Adrenal gland (tissue), 12 donors: ENCODE data around the gene MIP. TPM values are rescaled to one million over a fixed set of nuclear protein-coding genes. Genes with fewer than 3 reads are reported as not detected.

Source experiments
- DNase-seq, 7 donors: peaks; one replicate each; pipeline ENCODE4 v3.0.0-alpha.2; 2019 to 2020
- H3K27ac ChIP-seq, 5 donors: fragments of 200-600 bp; sonication (generic) in 4 of 5; 1 replicate in 3 of 5; 2 replicates in 2 of 5; pipeline versions ENCODE4 v1.5.1 to v1.8.0; 2016 to 2020; ENCODE audit warnings: mild to moderate bottlenecking in 1 of 5
- H3K27me3 ChIP-seq: fragments of 200-600 bp; 2 replicates; pipeline ENCODE4 v1.8.0; 2021
- H3K36me3 ChIP-seq, 2 donors: fragments of 200-600 bp; replicated peaks in 1 of 2; 1 replicate in 1 of 2; 2 replicates in 1 of 2; pipeline versions ENCODE4 v1.5.1 to v1.8.0; 2018 to 2022
- H3K4me1 ChIP-seq, 2 donors: fragments of 200-600 bp; replicated peaks in 1 of 2; 1 replicate in 1 of 2; 2 replicates in 1 of 2; pipeline versions ENCODE4 v1.5.1 to v1.8.0; 2018 to 2021
- H3K4me3 ChIP-seq, 4 donors: fragments of 200-600 bp; sonication (generic) in 3 of 4; one replicate each; pipeline ENCODE4 v1.5.1; 2016 to 2018
- H3K9me3 ChIP-seq, 3 donors: fragments of 200-600 bp; sonication (generic) in 1 of 3; replicated peaks in 1 of 3; 1 replicate in 2 of 3; 2 replicates in 1 of 3; pipeline versions ENCODE4 v1.5.1 to v1.8.0; 2016 to 2021
- POLR2A ChIP-seq, 2 donors: fragments of 450-650 bp; IDR thresholded peaks; one replicate each; pipeline ENCODE4 v1.6.1; 2017; ENCODE audit warnings: antibody characterized with exemption in 2 of 2, mild to moderate bottlenecking in 2 of 2, moderate library complexity in 1 of 2
- WGBS, 4 donors: extraction: QIAGEN DNeasy Blood & Tissue Kit in 2 of 4; methylation state at CpG; one replicate each; pipeline versions ENCODE4 v1.1.5 to v1.1.7; 2013 to 2017; 5-methylcytosine and 5-hydroxymethylcytosine counted together
- intact Hi-C, 2 donors: fragments of 100-400 bp; cut with DNase I; formaldehyde crosslinking; loops; one replicate each; pipeline versions ENCODE4 v1.14.1 to v1.15.0; 2022 to 2023
- polyA plus RNA-seq, 3 donors: library from polyadenylated mRNA; stranded (reverse); fragments of 200-250 nt in 2 of 3; fragments of 350-450 nt in 1 of 3; fragmentation: Illumina TruSeq in 1 of 3; extraction: RNeasy Lipid Tissue Mini Kit (QIAGEN cat#74804) in 1 of 3; gene quantifications; one replicate each; pipeline ENCODE4 v1.2.3, GENCODE V29; 2013 to 2014
- total RNA-seq, 9 donors: library from RNA; depleted of rRNA in 4 of 9; stranded (reverse); fragments of >200 nt in 4 of 9; fragments of 120-200 nt in 1 of 9; fragmentation: NEBNext Ultra II Directional in 1 of 9; extraction: Animal tissue kit (Norgen Biotek cat#: 25700) in 1 of 9; gene quantifications; one replicate each; pipeline versions ENCODE4 v1.1.0 to v1.2.4, GENCODE V29; 2013 to 2023
- TF ChIP-seq, protein P1 (sequence below), 6 experiments: fragments of 450-650 bp in 4 of 6; fragments of 200-600 bp in 2 of 6; sonication (generic) in 1 of 6; IDR thresholded peaks; 1 replicate in 5 of 6; 2 replicates in 1 of 6; pipeline versions ENCODE4 v1.5.1 to v1.8.0; 2016 to 2021; ENCODE audit warnings: antibody characterized with exemption in 6 of 6, mild to moderate bottlenecking in 2 of 6, moderate library complexity in 1 of 6
- donor health status: healthy with polysubstance abuse.
- donor health status: Bipolar disorder and iron deficiency.
- donor health status: DM: yes; HTN: yes; CAD: no.
- donor health status: DM: no; HTN: no; CAD: no.
- donor health status: DM: no; HTN: no; CAD: no.
- donor health status: DM: yes; HTN: yes; CAD: no.

The MIP gene
- total and polyA plus RNA-seq, 12 donors = 0.08 to 1.6 (median 0.32) TPM; not detected in 5

DNA sequence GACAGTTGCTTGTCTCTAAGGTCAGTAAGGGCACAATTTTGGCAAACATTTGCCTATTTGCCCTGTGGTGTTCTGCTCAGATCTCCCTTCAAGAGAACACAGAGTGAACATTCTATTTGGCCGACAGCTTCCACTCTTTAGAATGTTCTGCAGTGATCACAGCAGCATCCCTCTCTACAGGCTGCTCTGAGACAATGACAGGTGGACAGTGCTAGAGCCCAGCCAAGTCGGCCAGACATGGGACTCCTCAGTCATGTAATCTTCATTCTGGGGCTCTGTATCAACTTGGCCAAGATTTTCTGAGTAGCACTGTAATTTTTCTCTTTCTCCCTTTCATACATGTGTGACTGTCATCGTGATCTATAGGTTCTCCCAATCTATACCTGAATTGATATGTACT lies 40.1 kb downstream of the MIP start:
- Histone ChIP-seq H3K27ac (no peak overlapping the region), H3K4me3 (no peak overlapping the region), H3K4me1 (no peaks in the 10 kb centered on the region), H3K27me3 (no peaks in the 10 kb centered on the region), H3K9me3 (no peaks in the 10 kb centered on the region), H3K36me3 (no peaks in the 10 kb centered on the region)
- WGBS, 4 donors = 94 to 98% (median 96%) methylated on average over 3 of the region's 3 CpGs
- TF ChIP-seq POLR2A (IDR thresholded peaks at IDR 0.05) = no peak
- TF ChIP-seq, protein P1, sequence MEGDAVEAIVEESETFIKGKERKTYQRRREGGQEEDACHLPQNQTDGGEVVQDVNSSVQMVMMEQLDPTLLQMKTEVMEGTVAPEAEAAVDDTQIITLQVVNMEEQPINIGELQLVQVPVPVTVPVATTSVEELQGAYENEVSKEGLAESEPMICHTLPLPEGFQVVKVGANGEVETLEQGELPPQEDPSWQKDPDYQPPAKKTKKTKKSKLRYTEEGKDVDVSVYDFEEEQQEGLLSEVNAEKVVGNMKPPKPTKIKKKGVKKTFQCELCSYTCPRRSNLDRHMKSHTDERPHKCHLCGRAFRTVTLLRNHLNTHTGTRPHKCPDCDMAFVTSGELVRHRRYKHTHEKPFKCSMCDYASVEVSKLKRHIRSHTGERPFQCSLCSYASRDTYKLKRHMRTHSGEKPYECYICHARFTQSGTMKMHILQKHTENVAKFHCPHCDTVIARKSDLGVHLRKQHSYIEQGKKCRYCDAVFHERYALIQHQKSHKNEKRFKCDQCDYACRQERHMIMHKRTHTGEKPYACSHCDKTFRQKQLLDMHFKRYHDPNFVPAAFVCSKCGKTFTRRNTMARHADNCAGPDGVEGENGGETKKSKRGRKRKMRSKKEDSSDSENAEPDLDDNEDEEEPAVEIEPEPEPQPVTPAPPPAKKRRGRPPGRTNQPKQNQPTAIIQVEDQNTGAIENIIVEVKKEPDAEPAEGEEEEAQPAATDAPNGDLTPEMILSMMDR (IDR thresholded peaks at IDR 0.05) = no peak
- DNase-seq = no peak
- intact Hi-C loops = no loop called here

DNA sequence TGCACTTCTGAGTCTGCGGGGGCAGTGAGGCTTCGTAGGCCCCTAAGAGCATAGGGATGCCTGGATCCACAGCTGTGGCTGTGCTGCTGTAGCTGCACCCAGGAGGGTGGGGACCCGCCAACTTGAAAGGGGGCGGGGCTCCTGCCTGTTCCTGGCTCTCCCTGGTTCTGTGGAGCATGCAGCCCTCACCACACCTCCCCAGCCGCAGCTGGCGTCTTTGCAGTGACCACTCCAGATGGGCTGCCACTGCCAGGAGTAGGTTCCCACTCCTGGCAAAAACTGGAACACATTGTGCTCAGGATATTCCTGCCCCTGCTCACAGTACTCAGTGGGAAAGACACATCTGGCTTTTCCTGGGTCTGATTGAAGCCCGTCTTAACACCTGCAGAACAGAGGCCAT lies 41.1 kb downstream of the MIP start:
- Histone ChIP-seq H3K9me3 (no peaks in the 10 kb centered on the region), H3K36me3 (no peaks in the 10 kb centered on the region), H3K27ac (no peak overlapping the region), H3K27me3 (no peaks in the 10 kb centered on the region), H3K4me3 (no peak overlapping the region), H3K4me1 (no peaks in the 10 kb centered on the region)
- TF ChIP-seq POLR2A (IDR thresholded peaks at IDR 0.05) = no peak
- TF ChIP-seq, protein P1 (IDR thresholded peaks at IDR 0.05) = no peak
- no peak for DNase-seq
- 90 to 100% (median 97%) methylated on average over 5 to 7 of the region's 7 CpGs for WGBS, 4 donors
- intact Hi-C loops = no loop called here

GRCh38 chr12:56411781-56412639 lies 42.4 kb downstream of the MIP start:
- TF ChIP-seq, protein P1 (IDR thresholded peaks at IDR 0.05) = no peak
- TF ChIP-seq POLR2A (IDR thresholded peaks at IDR 0.05) = no peak
- H3K27me3 ChIP-seq = no peaks in the 10 kb centered on the region
- H3K4me3 ChIP-seq = no peak overlapping the region
- no peak overlapping the region for H3K27ac ChIP-seq
- 65 to 83% (median 69%) methylated on average over 2 to 6 of the region's 6 CpGs for WGBS, 4 donors
- no peak for DNase-seq
- H3K36me3 ChIP-seq = no peaks in the 10 kb centered on the region
- intact Hi-C loops = no loop called here
- no peaks in the 10 kb centered on the region for H3K4me1 ChIP-seq
- H3K9me3 ChIP-seq = no peaks in the 10 kb centered on the region

DNA sequence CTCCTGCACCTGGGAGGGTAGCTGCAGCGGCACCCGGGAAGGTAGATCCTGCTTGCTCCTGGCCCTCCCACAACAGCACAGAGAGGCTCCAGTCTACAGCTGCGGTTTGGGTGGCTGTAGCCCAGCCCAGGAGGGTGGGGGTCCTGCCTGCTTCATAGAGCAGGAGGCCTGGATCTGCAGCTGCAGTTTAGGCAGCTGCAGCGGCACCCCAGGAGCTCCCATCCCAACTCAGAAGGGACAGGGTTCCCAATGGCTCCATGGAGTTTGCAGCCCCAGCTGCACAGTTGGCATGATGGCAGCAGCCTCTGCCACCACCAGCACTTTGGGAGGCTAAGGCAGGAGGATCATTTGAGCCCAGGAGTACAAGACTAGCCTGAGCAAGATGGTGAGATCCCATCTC lies 43.7 kb downstream of the MIP start:
- TF ChIP-seq, protein P1 (IDR thresholded peaks at IDR 0.05) = no peak
- no peak for TF ChIP-seq POLR2A (IDR thresholded peaks at IDR 0.05)
- no peak overlapping the region for H3K4me3 ChIP-seq
- no peak overlapping the region for H3K27ac ChIP-seq
- no peaks in the 10 kb centered on the region for H3K36me3 ChIP-seq
- no peaks in the 10 kb centered on the region for H3K4me1 ChIP-seq
- no peak for DNase-seq
- no peaks in the 10 kb centered on the region for H3K9me3 ChIP-seq
- H3K27me3 ChIP-seq = no peaks in the 10 kb centered on the region
- intact Hi-C loops = no loop called here
- 88 to 94% (median 88%) methylated on average over 4 of the region's 4 CpGs; no CpG with 5 or more reads in 1 of the 4 donors for WGBS, 4 donors
